GM12892 (cell line): ENCODE measurements around the gene TMEM235.
"Not testable (repeated sequence)": the region's sequence is repeated elsewhere in the genome, so short reads cannot be mapped to it uniquely, and the experiment has no call there.

ENCODE experiments used
- DNase-seq: peaks from one replicate; pipeline ENCODE4 v3.0.0; 2011; ENCODE audit not compliant: insufficient read length
- FAIRE-seq: peaks from 2 replicates; lab custom pipeline; 2011; peaks lifted over from hg19 to GRCh38; lab: Jason Lieb, UNC
- POLR2A ChIP-seq: IDR thresholded peaks from 2 replicates; pipeline ENCODE4 v1.6.1; 2011; ENCODE audit warnings: low read depth, low read length, control low read depth
- POLR2AphosphoS5 ChIP-seq: IDR thresholded peaks from 2 replicates; pipeline ENCODE4 v1.6.1; 2011; ENCODE audit warnings: low read depth, low read length, control low read depth
- TAF1 ChIP-seq: IDR thresholded peaks from 2 replicates; pipeline ENCODE4 v1.6.1; 2011; ENCODE audit warnings: low read depth, mild to moderate bottlenecking, control low read depth, low read length, borderline replicate concordance

The TMEM235 gene

DNA sequence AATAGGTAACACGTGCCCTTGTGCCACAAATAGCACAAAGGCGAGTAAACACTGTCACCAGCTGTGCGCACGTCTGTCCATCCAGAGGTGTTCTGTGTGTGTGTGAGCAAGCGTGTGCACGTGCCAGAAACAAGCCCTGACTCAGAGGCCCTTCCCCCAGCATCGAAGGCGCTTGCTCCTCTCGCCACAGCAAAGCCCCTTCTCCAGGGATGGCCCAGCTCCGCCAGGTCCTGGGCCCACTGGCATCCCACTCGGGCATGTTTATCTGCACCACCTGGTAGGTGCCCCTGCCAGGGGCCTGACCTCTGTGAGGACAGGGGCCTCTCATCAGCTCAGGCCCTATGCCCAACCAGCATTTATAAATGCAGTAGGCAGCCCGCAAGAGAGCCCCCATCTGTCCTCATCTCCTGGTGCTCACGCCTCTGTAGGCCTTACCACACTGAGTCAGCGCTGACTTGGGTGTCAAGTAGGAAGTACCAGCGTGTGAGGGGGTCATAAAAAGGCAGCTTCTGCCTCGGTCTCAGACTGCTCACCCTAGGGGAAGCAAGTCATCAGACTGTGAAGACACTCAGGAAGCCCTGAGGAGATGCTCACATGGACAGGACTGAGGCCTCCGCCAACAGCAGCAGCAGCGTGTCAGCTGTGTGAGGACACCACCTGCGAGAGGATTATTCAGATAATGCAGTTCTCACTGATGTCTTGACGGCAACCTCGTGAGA lies 10.8 kb downstream of the TMEM235 start:
- FAIRE-seq (peak; percentile 75), DNase-seq (no peak)
- TF ChIP-seq POLR2AphosphoS5 (no peak), POLR2A (no peak), TAF1 (no peak)

- TF ChIP-seq POLR2A = no peak
- no peak for TF ChIP-seq TAF1
- TF ChIP-seq POLR2AphosphoS5 = no peak
- FAIRE-seq (no peak), DNase-seq (no peak)
Observed at GRCh38 chr17:78247304-78247703, 15.9 kb downstream of the TMEM235 start.

- no peak for FAIRE-seq
- no peak for TF ChIP-seq TAF1
- no peak for TF ChIP-seq POLR2AphosphoS5
- no peak for TF ChIP-seq POLR2A
- no peak for DNase-seq
Observed at GRCh38 chr17:78248051-78248914, 16.9 kb downstream of the TMEM235 start.

GRCh38 chr17:78249074-78249817 lies 17.8 kb downstream of the TMEM235 start:
- TF ChIP-seq POLR2AphosphoS5 (no peak), POLR2A (no peak), TAF1 (no peak)
- DNase-seq (no peak), FAIRE-seq (no peak)

GRCh38 chr17:78249818-78250806 lies 18.7 kb downstream of the TMEM235 start:
- FAIRE-seq = no peak
- TF ChIP-seq TAF1 (no peak), POLR2A (no peak), POLR2AphosphoS5 (no peak)
- no peak for DNase-seq

DNA sequence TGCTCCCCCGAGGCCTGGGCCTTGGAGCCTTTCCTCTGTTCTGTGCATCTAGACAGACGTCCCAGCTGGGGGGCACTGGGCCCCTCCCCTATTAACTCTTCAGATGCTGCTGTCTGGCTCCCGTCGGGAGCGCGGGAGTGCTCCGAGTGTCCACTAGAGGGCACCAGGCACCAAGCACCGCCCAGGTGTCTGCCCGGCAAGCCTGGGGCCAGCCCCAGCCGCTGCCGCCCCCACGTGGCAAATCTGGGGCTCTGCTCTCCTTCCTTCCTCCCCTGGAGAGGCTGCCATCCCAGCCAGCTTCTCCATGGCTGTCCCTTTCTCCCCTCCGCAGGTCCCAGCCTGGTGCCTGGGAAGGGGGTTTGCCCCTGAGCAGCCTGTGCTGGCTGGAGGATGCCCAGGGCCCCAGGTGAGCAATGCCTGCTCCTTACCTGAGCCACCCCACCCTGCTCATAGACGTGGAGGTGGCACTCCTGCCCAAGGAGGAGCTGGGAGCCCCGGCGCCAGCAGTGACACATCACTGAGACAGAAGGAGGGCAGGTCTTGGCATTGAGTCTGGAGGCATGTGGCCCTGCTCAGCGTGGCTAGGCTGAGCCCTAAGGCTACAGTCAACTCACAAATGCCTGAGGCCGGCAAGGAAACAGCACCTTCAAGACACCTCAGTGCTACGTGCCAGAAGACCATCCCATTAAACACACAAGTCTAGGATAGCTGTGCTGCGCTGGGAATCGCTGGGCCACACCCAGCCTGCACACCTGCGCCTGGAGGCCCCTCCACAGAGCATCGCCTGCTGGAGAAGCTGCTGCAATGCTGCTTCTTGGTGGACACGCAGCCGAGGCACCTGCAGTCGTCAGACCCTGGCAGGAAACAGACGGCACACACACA lies 19.7 kb downstream of the TMEM235 start:
- TF ChIP-seq POLR2AphosphoS5 (no peak), POLR2A (no peak), TAF1 (no peak)
- FAIRE-seq (peak; percentile 78), DNase-seq (peak; percentile 97)

GRCh38 chr17:78251773-78252103 lies 20.3 kb downstream of the TMEM235 start:
- no peak for DNase-seq
- TF ChIP-seq POLR2A (no peak), POLR2AphosphoS5 (no peak), TAF1 (no peak)
- FAIRE-seq = no peak

DNA sequence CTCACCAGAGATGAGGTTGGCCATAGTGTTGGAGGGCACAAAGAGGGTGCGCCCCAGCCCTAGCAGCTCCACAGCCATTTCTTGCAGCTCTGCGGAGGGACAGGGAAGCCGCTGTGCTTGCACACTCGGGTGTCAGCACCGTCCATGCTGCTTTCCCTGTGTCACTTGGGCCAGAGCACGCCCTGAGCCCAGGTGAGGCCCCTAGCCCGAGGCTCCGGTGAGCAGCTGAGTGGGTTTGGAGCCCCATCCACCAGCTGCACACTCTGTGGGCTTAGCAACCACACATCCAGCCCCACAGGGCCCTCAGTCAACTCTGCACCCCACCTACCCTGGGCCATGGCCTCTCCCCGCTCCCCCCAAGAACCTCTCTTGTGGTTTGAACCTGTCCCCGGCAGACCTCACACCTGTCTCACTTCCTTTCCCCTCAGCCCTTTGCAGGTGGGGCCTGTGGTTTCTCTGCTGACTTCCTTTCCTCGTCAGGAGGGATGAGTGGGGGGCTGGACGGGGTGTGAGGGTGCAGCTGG lies 20.7 kb downstream of the TMEM235 start:
- no peak for DNase-seq
- TF ChIP-seq POLR2A (no peak), TAF1 (no peak), POLR2AphosphoS5 (no peak)
- no peak for FAIRE-seq

DNA sequence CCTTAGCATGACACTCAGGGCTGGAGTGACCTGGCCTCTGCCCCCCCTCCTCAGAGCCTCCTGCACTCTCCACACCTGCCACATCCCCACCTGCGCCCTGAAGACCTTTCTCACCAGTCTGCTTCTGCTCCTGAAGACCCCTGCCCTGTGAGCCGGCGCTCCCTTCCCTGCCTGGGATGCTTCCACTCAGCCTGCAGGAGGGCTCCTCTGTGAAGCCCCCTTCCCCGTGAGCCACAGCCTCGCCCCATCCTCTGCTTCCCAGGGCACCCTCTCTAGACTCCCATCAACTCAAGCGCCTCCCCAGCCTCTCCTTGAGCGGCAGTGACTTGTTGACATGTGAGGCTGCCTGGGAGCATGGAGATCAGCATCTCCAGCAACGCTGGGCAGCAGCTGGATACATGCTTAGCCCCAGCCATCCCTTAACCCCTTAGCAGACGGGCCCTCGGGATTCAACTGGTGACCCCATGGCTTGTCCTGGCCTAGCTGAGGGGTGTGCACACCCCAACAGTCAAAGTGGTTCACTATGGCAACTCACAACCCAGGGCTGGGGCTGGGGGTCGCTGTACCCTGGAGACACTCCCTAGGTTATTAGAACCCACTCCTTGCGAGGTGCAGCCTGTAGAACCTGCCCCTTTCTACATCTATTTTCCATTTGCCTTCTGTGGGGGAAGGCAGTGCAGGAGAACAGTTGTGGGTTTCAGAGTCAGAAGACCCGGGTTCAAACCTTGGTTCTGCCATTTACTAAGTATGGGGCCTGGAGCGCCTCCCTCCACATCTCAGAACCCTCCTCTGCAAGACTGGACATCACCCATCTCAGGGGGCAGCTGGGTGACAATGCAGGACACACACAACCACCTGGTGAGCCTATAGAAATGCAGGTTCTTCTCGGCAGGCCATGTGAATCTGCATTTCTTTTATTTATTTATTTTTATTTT lies 21.5 kb downstream of the TMEM235 start:
- TF ChIP-seq TAF1 (no peak), POLR2AphosphoS5 (no peak), POLR2A (no peak)
- FAIRE-seq = no peak

GRCh38 chr17:78253636-78253945 lies 22.2 kb downstream of the TMEM235 start:
- not testable (repeated sequence) for FAIRE-seq, DNase-seq

More for the DNA sequence above, 21.5 kb downstream of the TMEM235 start:
- no peak for DNase-seq
